Retina (tissue), 1 donor: ENCODE data around the gene C22orf31.

Source experiments
- DNase-seq: peaks from one replicate; pipeline ENCODE4 v3.0.0-alpha.2; 2016

Gene C22orf31

GRCh38 chr22:29023172-29023796 lies 38.3 kb downstream of the C22orf31 start:
- no peak for DNase-seq

GRCh38 chr22:29022101-29022817 lies 39.4 kb downstream of the C22orf31 start:
- DNase-seq = no peak

DNA sequence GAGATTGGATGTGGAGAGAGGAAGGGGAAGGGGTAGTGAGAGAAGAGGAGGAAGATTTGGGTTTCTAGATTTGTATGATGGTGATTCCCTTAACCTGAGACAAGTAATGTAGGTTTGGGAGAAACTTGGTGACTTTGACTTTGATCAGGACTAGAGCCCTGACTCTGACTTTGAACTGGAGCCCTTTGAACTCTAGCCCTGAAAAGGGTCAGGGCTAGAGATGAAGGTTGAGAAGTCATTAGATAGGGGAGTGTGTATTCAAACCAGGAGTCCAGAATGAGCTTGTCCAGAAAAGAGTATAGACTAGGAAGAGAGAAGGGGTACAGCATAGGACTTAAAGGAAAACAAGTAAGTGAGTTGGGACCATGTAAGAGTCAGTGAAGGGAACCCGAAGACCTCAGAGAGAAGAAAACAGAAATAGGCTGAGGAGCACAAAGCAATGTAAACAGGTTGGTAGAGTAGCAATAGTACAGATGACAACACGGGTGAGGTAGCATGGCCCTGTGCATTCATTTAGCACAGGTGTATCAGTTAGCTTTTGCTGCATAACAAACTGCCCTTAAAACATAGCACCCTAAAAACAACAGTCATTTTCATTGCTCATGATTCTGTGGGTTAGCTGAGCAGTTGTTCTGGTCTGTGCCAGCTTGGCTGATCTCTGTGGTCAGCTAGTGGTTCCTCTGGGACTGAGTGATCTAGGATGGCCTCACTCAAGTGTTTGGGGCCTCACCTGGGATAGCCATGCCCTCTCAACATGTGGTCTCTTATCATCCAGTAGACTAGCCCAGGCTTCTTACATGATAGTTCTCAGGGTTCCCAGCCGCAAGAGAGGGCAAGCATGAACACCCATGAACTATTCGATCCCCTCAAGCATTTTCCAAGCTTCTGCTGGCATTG lies 43.1 kb downstream of the C22orf31 start:
- no peak for DNase-seq

DNA sequence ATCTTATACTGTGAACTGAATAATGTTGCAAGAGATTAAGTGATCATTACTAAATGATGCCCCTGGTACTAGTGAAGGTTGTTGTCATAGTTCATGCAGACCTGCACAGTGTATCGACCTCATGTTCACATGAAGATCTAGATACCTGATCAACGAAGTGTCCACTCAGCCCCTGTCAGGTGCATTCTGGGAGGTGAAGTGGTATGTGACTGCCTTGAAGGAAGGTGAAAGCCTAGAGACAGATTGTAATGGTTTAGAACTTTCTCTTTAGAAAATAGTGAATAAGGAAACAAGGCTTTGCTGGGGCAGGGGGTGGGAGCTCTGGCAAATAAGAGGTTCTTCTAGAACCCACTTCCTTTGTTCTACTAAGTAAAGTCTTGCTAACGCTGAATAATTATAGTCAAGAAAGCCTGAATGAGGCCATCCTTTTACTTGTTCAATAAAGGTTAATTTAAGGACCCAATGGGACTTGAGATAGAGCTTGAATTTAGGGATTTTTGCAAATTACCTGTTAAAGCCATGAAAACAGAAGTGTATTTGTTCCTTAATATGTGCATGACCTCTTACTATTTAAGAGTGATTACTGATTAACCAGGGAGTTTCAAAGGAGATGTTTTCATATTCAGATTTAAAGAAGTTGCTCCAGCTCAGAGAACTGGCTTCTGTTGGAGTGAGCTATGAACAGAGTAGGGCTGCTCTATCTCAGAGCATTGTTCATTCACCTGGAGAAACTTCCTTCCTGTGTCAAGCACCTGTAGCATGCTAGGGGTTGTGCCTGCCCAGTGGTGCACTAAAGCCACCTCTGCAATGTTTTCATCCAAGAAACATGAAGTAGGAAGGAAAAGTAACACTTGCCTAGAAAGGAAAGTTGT lies 45.3 kb downstream of the C22orf31 start:
- no peak for DNase-seq

DNA sequence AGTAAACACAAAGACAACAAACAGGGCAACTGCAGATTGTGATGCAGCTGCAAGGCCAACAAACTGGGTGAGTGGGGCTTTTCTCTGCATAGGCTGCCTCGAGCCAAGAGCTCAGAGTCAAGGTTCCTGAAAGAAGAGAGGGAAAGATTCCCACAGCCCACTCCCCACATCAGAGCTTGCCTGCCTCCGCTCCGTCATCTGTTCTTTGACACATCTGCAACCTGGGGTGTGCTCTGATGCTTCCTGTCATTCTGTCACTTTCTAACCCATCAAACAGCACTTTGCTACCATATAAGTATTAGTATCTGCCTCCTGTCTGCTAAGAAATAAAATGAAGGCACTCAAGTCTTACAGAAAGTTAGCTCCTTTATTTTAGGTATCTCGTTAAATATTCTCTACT lies 46.9 kb downstream of the C22orf31 start:
- peak; percentile 49 for DNase-seq

DNA sequence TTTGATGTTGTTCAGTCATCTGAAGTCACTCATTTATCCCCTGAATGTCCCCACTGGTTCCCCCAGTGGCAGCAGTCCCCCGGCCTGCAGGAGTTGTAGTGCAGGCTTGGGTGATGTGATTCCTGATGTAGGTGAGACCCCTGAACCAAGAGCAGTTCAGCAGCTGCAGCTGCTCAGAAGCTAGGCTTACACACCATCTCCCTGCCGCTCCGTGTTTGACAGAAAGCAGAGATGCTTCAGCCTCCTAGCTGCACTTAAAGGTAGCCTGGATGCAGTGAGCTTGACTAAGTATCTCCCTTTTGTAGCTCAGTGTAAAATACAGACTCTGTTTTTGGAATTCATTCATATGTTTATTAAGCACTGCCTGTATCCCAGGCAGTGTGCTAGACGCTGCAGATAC lies 47.3 kb downstream of the C22orf31 start:
- DNase-seq = no peak

GRCh38 chr22:29012952-29013351 lies 48.7 kb downstream of the C22orf31 start:
- DNase-seq = no peak

DNA sequence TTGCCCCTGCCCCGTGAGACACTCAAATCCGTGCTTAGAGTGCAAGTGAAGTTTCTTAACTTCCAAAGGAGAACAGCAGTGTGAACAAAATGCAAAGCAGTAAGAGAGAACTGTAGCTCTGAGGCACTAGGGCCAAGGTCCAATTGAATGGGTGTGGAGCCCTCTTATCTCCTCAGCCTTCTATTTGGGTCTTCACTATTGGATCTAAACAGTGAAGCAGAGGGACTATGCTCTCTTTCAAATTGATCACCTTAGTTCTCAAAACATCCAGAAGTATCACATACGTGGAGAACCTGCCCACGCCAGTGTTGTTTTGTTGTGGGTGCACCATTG lies 49.6 kb downstream of the C22orf31 start:
- DNase-seq = no peak

DNA sequence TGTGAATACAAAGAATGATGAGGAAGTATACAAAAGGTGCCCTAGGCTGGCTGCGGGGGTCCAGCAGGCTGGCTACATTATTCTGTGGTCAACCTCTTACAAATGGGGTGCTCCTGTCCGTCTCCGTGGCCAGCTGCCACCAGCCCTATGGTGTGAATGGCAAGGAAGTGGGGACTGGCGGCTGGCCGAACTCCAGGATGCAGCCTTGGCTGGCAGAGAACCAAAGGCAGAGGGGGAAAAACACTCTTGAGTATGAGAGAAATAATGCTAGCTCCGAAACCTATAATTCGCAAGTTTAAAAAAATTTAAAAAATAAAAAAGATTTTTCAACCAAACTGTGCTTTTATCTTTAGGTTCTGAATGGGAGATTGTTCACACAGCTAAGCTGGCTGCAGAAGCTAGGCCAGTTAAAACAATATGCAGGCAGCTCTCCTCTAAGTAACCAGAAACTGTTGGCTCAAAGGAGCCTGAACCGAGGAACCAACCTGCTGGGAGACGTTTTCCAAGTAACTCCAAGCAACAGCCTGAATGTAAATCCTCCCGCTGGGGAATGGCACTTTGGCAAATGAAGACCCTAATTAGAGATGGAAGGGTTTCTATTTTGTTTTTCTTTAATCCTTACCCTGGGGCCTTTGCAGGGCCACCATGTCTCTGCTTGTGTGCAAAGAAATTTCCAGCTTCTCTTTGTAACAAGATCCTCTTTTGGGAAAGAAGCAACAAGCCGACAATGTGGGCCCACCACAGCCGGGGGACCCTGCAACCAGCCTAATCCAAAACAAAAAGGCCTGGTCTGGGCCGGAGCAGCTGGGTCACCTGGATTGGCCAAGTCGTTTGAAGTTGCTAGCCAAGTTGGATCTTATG lies 50.2 kb downstream of the C22orf31 start:
- DNase-seq = no peak

DNA sequence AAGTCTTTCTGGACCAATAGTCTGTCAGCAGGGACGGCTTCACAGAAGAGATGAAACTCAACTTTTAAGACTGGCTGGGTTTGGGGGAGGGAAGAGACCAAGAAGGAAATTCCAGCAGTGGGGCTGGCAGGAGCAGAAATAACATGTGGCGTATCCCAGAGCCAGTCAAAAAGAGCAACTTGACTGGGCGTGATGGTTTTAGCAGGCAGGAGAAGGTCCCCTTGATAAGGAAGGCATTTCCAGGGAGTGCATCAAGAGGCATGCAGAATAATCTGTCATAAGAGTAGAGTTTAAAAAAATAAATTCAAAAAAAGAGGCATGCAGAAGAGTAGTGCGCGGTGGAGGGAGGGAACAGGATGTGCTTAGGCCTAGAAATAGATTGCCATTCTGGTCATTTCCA lies 52.5 kb downstream of the C22orf31 start:
- DNase-seq = no peak
